H1 (cell line): Measurements from ENCODE around the gene CREBBP. TPM values are rescaled to one million over a fixed set of nuclear protein-coding genes. Genes with fewer than 3 reads are reported as not detected.
A peak's percentile ranks its signal among the peaks of the same experiment; 100 is the strongest.

Experiments used
- CTCF ChIA-PET: fragments of 300-600 bp; sonication (Branson Sonifier 250); formaldehyde crosslinking; loops from one replicate; lab custom pipeline; 2021; ENCODE audit not compliant: partially characterized antibody; lab: Charles Lee
- POLR2A ChIA-PET: fragments of 300-600 bp; sonication (Branson Sonifier 250); formaldehyde crosslinking; loops from one replicate; lab custom pipeline; 2021; ENCODE audit warnings: inconsistent platforms; ENCODE audit not compliant: partially characterized antibody; lab: Charles Lee
- DNase-seq, 2 experiments: peaks; one replicate each; pipeline versions ENCODE4 v3.0.0 to v3.0.0-alpha.2; 2010 to 2022; ENCODE audit warnings: low spot score in 2 of 2, low read depth in 1 of 2, mixed read lengths in 1 of 2
- FAIRE-seq: peaks from 2 replicates; lab custom pipeline; 2011; peaks lifted over from hg19 to GRCh38; lab: Jason Lieb, UNC
- H2AFZ ChIP-seq: 2 replicates; pipeline ENCODE4 v1.8.1; 2012; ENCODE audit warnings: low read length, inconsistent platforms
- H2AK5ac ChIP-seq: 2 replicates; pipeline ENCODE4 v1.6.1; 2013; ENCODE audit warnings: low read depth, low read length
- H2BK120ac ChIP-seq: replicated peaks from 2 replicates; pipeline ENCODE3; 2013; ENCODE audit warnings: low read depth, low read length, inconsistent platforms
- H2BK12ac ChIP-seq: 2 replicates; pipeline ENCODE4 v1.6.1; 2013; ENCODE audit warnings: low read depth, low read length
- H2BK15ac ChIP-seq: 2 replicates; pipeline ENCODE4 v1.6.1; 2013; ENCODE audit warnings: low read length
- H2BK20ac ChIP-seq: 2 replicates; pipeline ENCODE4 v1.6.1; 2013; ENCODE audit warnings: low read length
- H2BK5ac ChIP-seq: 2 replicates; pipeline ENCODE4 v1.6.1; 2013; ENCODE audit warnings: low read depth, low read length
- H3K14ac ChIP-seq: 2 replicates; pipeline ENCODE4 v1.6.1; 2013; ENCODE audit warnings: inconsistent platforms; ENCODE audit not compliant: insufficient read length
- H3K18ac ChIP-seq: 2 replicates; pipeline ENCODE4 v1.6.1; 2013; ENCODE audit warnings: low read length; ENCODE audit errors: extremely low read depth
- H3K23ac ChIP-seq: 2 replicates; pipeline ENCODE4 v1.6.1; 2013; ENCODE audit warnings: inconsistent platforms; ENCODE audit not compliant: insufficient read length
- H3K23me2 ChIP-seq: 2 replicates; pipeline ENCODE4 v1.6.1; 2013; ENCODE audit warnings: low read depth, low read length
- H3K27ac ChIP-seq: 2 replicates; pipeline ENCODE4 v1.6.1; 2011; ENCODE audit warnings: low read depth, low read length, inconsistent platforms
- H3K27me3 ChIP-seq, 4 experiments: replicated peaks in 1 of 4; 1 replicate in 1 of 4; 2 replicates in 3 of 4; pipeline versions ENCODE4 v1.6.1 to v1.8.1; 2011 to 2013; ENCODE audit warnings: low read length in 3 of 4, mild to moderate bottlenecking in 3 of 4, inconsistent platforms in 2 of 4, mixed read lengths in 2 of 4, moderate library complexity in 1 of 4; ENCODE audit not compliant: control insufficient read depth in 3 of 4, insufficient read depth in 3 of 4; ENCODE audit errors: extremely low read depth in 1 of 4
- H3K36me3 ChIP-seq, 4 experiments: 2 replicates each; pipeline versions ENCODE4 v1.6.1 to v1.8.1; 2011 to 2013; ENCODE audit warnings: mild to moderate bottlenecking in 4 of 4, low read length in 3 of 4, moderate library complexity in 2 of 4, control low read depth in 1 of 4, inconsistent platforms in 1 of 4; ENCODE audit not compliant: insufficient read depth in 4 of 4, control insufficient read depth in 2 of 4
- H3K4ac ChIP-seq: replicated peaks from 2 replicates; pipeline ENCODE3; 2013; ENCODE audit warnings: low read length, low read depth, mixed read lengths, inconsistent platforms; ENCODE audit not compliant: insufficient read length
- H3K4me1 ChIP-seq, 4 experiments: replicated peaks in 1 of 4; 1 replicate in 1 of 4; 2 replicates in 3 of 4; pipeline versions ENCODE4 v1.6.1 to v1.8.1; 2011 to 2013; ENCODE audit warnings: low read length in 3 of 4, inconsistent platforms in 2 of 4, mixed read lengths in 1 of 4; ENCODE audit not compliant: insufficient read depth in 4 of 4, control insufficient read depth in 3 of 4
- H3K4me2 ChIP-seq, 2 experiments: 2 replicates each; pipeline versions ENCODE4 v1.6.1 to v1.8.1; 2011 to 2013; ENCODE audit warnings: low read depth in 2 of 2, low read length in 2 of 2, control low read depth in 1 of 2, inconsistent platforms in 1 of 2, mild to moderate bottlenecking in 1 of 2; ENCODE audit not compliant: insufficient read depth in 1 of 2
- H3K4me3 ChIP-seq, 4 experiments: fragments of 200-600, 300-600 bp in 1 of 4; sonication (generic), shearing (Covaris generic), sonication (Bioruptor Twin) in 1 of 4; 2 replicates each; pipeline versions ENCODE4 v1.5.1 to v1.8.1; 2011 to 2016; ENCODE audit warnings: low read length in 4 of 4, low read depth in 3 of 4, control low read depth in 2 of 4, inconsistent platforms in 2 of 4, mild to moderate bottlenecking in 2 of 4, mixed read lengths in 1 of 4, moderate library complexity in 1 of 4; ENCODE audit not compliant: insufficient read depth in 2 of 4; ENCODE audit errors: extremely low read depth in 1 of 4
- H3K56ac ChIP-seq: replicated peaks from 2 replicates; pipeline ENCODE3; 2013; ENCODE audit warnings: low read depth, mild to moderate bottlenecking, mixed read lengths, low read length, inconsistent platforms; ENCODE audit not compliant: insufficient read length
- H3K79me1 ChIP-seq: 2 replicates; pipeline ENCODE4 v1.6.1; 2013; ENCODE audit warnings: low read depth, low read length, control low read depth
- H3K79me2 ChIP-seq, 2 experiments: 2 replicates each; pipeline versions ENCODE4 v1.6.1 to v1.8.1; 2012 to 2013; ENCODE audit warnings: low read length in 2 of 2, mild to moderate bottlenecking in 2 of 2, inconsistent platforms in 1 of 2; ENCODE audit not compliant: insufficient read depth in 2 of 2, control insufficient read depth in 1 of 2
- H3K9ac ChIP-seq, 4 experiments: replicated peaks in 1 of 4; 1 replicate in 1 of 4; 2 replicates in 3 of 4; pipeline versions ENCODE4 v1.6.1 to v1.8.1; 2011 to 2013; ENCODE audit warnings: low read depth in 3 of 4, low read length in 3 of 4, control low read depth in 2 of 4, mild to moderate bottlenecking in 2 of 4, moderate library complexity in 2 of 4, inconsistent platforms in 1 of 4; ENCODE audit errors: extremely low read depth in 1 of 4
- H3K9me3 ChIP-seq, 2 experiments: 2 replicates each; pipeline versions ENCODE4 v1.6.1 to v1.8.1; 2012 to 2013; ENCODE audit warnings: mild to moderate bottlenecking in 2 of 2, moderate library complexity in 2 of 2, control low read depth in 1 of 2, inconsistent platforms in 1 of 2, low read depth in 1 of 2, low read length in 1 of 2, mixed read lengths in 1 of 2; ENCODE audit not compliant: insufficient read depth in 2 of 2
- H4K20me1 ChIP-seq, 2 experiments: replicated peaks in 1 of 2; 2 replicates each; pipeline versions ENCODE3 to v1.8.1; 2011 to 2013; ENCODE audit warnings: inconsistent platforms in 2 of 2, low read length in 2 of 2, mild to moderate bottlenecking in 1 of 2; ENCODE audit not compliant: insufficient read depth in 2 of 2, control insufficient read depth in 1 of 2
- H4K5ac ChIP-seq: 2 replicates; pipeline ENCODE4 v1.6.1; 2013; ENCODE audit warnings: low read length, low read depth, mixed read lengths, inconsistent platforms; ENCODE audit not compliant: insufficient read length
- H4K8ac ChIP-seq: 2 replicates; pipeline ENCODE4 v1.8.0; 2013; ENCODE audit warnings: mild to moderate bottlenecking, moderate library complexity, low read length, inconsistent platforms; ENCODE audit not compliant: insufficient read depth; ENCODE audit errors: extremely low read depth
- H4K91ac ChIP-seq: replicated peaks from 2 replicates; pipeline ENCODE3; 2013; ENCODE audit warnings: low read length, mixed read lengths, inconsistent platforms; ENCODE audit not compliant: insufficient read length
- CHD1 ChIP-seq: IDR thresholded peaks from 2 replicates; pipeline ENCODE4 v1.6.1; 2012; ENCODE audit warnings: low read depth, low read length, improper control_type of control experiment
- CREB1 ChIP-seq: IDR thresholded peaks from 2 replicates; pipeline ENCODE4 v1.6.1; 2012; ENCODE audit warnings: inconsistent platforms
- GABPA ChIP-seq: IDR thresholded peaks from 2 replicates; pipeline ENCODE4 v1.6.1; 2011; ENCODE audit warnings: mild to moderate bottlenecking, low read length, moderate library complexity, borderline replicate concordance; ENCODE audit not compliant: insufficient read depth
- JUN ChIP-seq: IDR thresholded peaks from 2 replicates; pipeline ENCODE4 v1.6.1; 2011; ENCODE audit warnings: low read depth, mild to moderate bottlenecking, improper control_type of control experiment, low read length
- KDM1A ChIP-seq: fragments of 200-600, 300-600 bp; sonication (generic); IDR thresholded peaks from 2 replicates; pipeline ENCODE4 v1.7.1; 2016; ENCODE audit warnings: mild to moderate bottlenecking, low read length, borderline replicate concordance
- KDM4A ChIP-seq: IDR thresholded peaks from one replicate; pipeline ENCODE4 v1.7.1; 2012; ENCODE audit warnings: low read depth, mild to moderate bottlenecking, moderate library complexity, low read length, inconsistent platforms; ENCODE audit not compliant: severe bottlenecking
- KDM5A ChIP-seq: fragments of 200-600 bp; IDR thresholded peaks from 2 replicates; pipeline ENCODE4 v1.7.1; 2012; ENCODE audit warnings: mild to moderate bottlenecking, low read length, inconsistent platforms, mixed read lengths
- NRF1 ChIP-seq: IDR thresholded peaks from 2 replicates; pipeline ENCODE4 v1.6.1; 2011; ENCODE audit warnings: mild to moderate bottlenecking, low read depth, low read length, improper control_type of control experiment
- SIX5 ChIP-seq: IDR thresholded peaks from 2 replicates; pipeline ENCODE4 v1.6.1; 2011; ENCODE audit warnings: mild to moderate bottlenecking, low read depth, low read length
- SP1 ChIP-seq: IDR thresholded peaks from 2 replicates; pipeline ENCODE4 v1.6.1; 2011; ENCODE audit warnings: low read depth, low read length
- SUZ12 ChIP-seq: fragments of 200-600 bp; sonication (generic); IDR thresholded peaks from 2 replicates; pipeline ENCODE4 v1.6.1; 2012; ENCODE audit warnings: mild to moderate bottlenecking, inconsistent platforms, low read length, moderate library complexity, mixed read lengths
- TAF7 ChIP-seq: optimal IDR thresholded peaks from 2 replicates; pipeline ENCODE3; 2011; ENCODE audit warnings: low read depth, mild to moderate bottlenecking, inconsistent platforms, low read length, moderate library complexity, borderline replicate concordance
- ZNF274 ChIP-seq: IDR thresholded peaks from 2 replicates; pipeline ENCODE4 v1.7.0; 2012; ENCODE audit warnings: low read length, borderline replicate concordance; ENCODE audit errors: extremely low read depth
- WGBS, 2 experiments: shearing (Covaris generic) in 1 of 2; methylation state at CpG; one replicate each; pipeline versions ENCODE4 v1.1.6 to v1.1.7; 2013 to 2015; ENCODE audit warnings: low lambda C conversion rate in 2 of 2, mixed read lengths in 2 of 2, inconsistent platforms in 1 of 2, low coverage in 1 of 2, missing lambda C conversion rate in 1 of 2; ENCODE audit not compliant: insufficient replicate concordance in 2 of 2, insufficient coverage in 1 of 2, insufficient read length in 1 of 2; ENCODE audit errors: extremely low coverage in 1 of 2, missing lambda C conversion rate in 1 of 2; 5-methylcytosine and 5-hydroxymethylcytosine counted together
- polyA plus RNA-seq, 7 experiments: library from polyadenylated mRNA; depleted of rRNA in 3 of 7; stranded (reverse) in 5 of 7; unstranded in 2 of 7; fragments of >200 nt in 5 of 7; fragments of 200-250 nt in 2 of 7; gene quantifications; 1 replicate in 5 of 7; 2 replicates in 1 of 7; 4 replicates in 1 of 7; pipeline versions ENCODE4 v1.2.1 to v1.2.3, GENCODE V29; 2011 to 2013; ENCODE audit warnings: missing spikeins in 2 of 7, mixed read lengths in 2 of 7
- total RNA-seq: library from RNA; stranded (reverse); fragmentation: NEBNext Ultra II Directional; extraction: Animal tissue kit (Norgen Biotek cat#: 25700); gene quantifications from 2 replicates; pipeline ENCODE4 v1.2.1, GENCODE V29; 2021
- TF ChIP-seq, protein P1 (sequence below): IDR thresholded peaks from 2 replicates; pipeline ENCODE4 v1.6.1; 2011; ENCODE audit warnings: low read length, improper control_type of control experiment

CREBBP gene
- total and polyA plus RNA-seq, 2 of the 8 experiments (the other 6 are each of a cell fraction or from before 2014, with no cell fraction given): 10.0 to 60.1 TPM

DNA sequence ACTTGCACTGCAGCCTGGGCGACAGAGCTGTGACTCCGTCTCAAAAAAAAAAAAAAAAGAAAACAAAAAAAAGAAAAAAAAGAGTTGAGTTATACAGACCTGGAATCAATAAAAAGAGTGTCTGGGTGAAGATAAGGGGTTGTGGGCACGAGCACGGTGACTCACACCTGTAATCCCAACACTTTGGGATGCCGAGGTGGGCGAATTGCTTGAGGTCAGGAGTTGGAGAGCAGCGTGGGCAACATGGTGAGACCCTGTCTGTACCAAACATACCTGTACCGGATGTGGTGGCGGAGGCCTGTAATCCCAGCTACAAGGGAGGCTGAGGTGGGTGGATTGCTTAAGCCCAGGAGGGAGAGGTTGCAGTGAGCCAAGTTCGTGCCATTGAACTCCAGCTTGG is 161.9 kb downstream of the CREBBP start:
- no peak overlapping the region for H2BK15ac ChIP-seq
- CTCF ChIA-PET: interaction anchor here (0.7 to 1.0 kb wide), 3 partner anchors 27 to 589 kb away, joined by 3 to 4 read pairs (median 3); no protein-coding TSS in a partner anchor
- H2AK5ac ChIP-seq: no peak overlapping the region
- TF ChIP-seq CREB1: no peak
- TF ChIP-seq, protein P1, sequence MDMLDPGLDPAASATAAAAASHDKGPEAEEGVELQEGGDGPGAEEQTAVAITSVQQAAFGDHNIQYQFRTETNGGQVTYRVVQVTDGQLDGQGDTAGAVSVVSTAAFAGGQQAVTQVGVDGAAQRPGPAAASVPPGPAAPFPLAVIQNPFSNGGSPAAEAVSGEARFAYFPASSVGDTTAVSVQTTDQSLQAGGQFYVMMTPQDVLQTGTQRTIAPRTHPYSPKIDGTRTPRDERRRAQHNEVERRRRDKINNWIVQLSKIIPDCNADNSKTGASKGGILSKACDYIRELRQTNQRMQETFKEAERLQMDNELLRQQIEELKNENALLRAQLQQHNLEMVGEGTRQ: no peak
- no peak for TF ChIP-seq ZNF274
- no peak for TF ChIP-seq TAF7
- no peak for TF ChIP-seq SUZ12
- TF ChIP-seq NRF1: no peak
- TF ChIP-seq KDM1A: no peak
- TF ChIP-seq CHD1: no peak
- no peak for TF ChIP-seq SP1
- no peak for TF ChIP-seq KDM4A
- TF ChIP-seq KDM5A: no peak
- no peak for TF ChIP-seq GABPA
- TF ChIP-seq JUN: no peak
- no peak for TF ChIP-seq SIX5

More for the DNA sequence above, 161.9 kb downstream of the CREBBP start:
- H2BK120ac ChIP-seq: no peak overlapping the region
- no peak overlapping the region for H3K18ac ChIP-seq
- H3K27me3 ChIP-seq: no peaks in the 10 kb centered on the region
- H3K4me1 ChIP-seq: peaks cover 0 to 3% (median under 1%) of the 10 kb centered on the region in 4 experiments; a peak in 3 of 7 replicates
- no peak overlapping the region for H3K23ac ChIP-seq
- H3K4me2 ChIP-seq: peak overlapping the region in 1 of 2 experiments; percentile 99; a peak in 1 of 4 replicates
- peaks cover 0 to under 1% (median 0%) of the 10 kb centered on the region in 4 experiments; a peak in 1 of 8 replicates for H3K36me3 ChIP-seq
- H2BK5ac ChIP-seq: no peak overlapping the region
- no peak overlapping the region for H3K4me3 ChIP-seq
- H3K9ac ChIP-seq: no peak overlapping the region
- H3K9me3 ChIP-seq: no peaks in the 10 kb centered on the region
- no peak overlapping the region for H3K27ac ChIP-seq
- H3K23me2 ChIP-seq: peaks cover 10% of the 10 kb centered on the region
- 0 out of 2 replicates have a peak overlapping the region, but pooled peaks have one; percentile 60 for H2BK12ac ChIP-seq
- WGBS, 2 experiments: 95% methylated on average over 8 of the region's 10 CpGs; no CpG with 5 or more reads in 1 of the 2 experiments
- H3K56ac ChIP-seq: no peak overlapping the region
- no peak overlapping the region for H3K14ac ChIP-seq
- H4K91ac ChIP-seq: no peak overlapping the region
- H3K79me2 ChIP-seq: peaks cover 5 to 31% of the 10 kb centered on the region in 2 experiments
- POLR2A ChIA-PET: no interaction called here
- H4K5ac ChIP-seq: no peak overlapping the region
- H3K4ac ChIP-seq: no peak overlapping the region
- H3K79me1 ChIP-seq: 0 out of 2 replicates have a peak, but pooled peaks cover 4% of the 10 kb centered on the region
- FAIRE-seq (no peak), DNase-seq (no peak)
- no peak overlapping the region for H2BK20ac ChIP-seq
- H2AFZ ChIP-seq: no peak overlapping the region
- H4K8ac ChIP-seq: peak overlapping the region; percentile 59; the same call in 1 of the 2 replicates
- H4K20me1 ChIP-seq: peaks cover 0 to 2% of the 10 kb centered on the region in 2 experiments
